ENCODE results near the gene HIVEP2.
A peak's percentile ranks its signal among the peaks of the same experiment; 100 is the strongest.

HIVEP2 gene

GRCh38 chr6:142867355-142867801 is 77.6 kb downstream of the HIVEP2 start:
- no peaks in the 10 kb centered on the region for H3K9me3 Mint-ChIP-seq
- peaks cover 11% of the 10 kb centered on the region for H3K36me3 Mint-ChIP-seq (ENCODE audit: low read depth)
- no peak overlapping the region for H3K27ac Mint-ChIP-seq
- H3K4me3 Mint-ChIP-seq, result no peak overlapping the region
- no peaks in the 10 kb centered on the region for H3K27me3 Mint-ChIP-seq (ENCODE audit: low read depth)
- peaks cover 50% of the 10 kb centered on the region for H3K4me1 Mint-ChIP-seq (ENCODE audit: low read depth)

GRCh38 chr6:142863981-142864380 is 81.0 kb downstream of the HIVEP2 start:
- Mint-ChIP-seq H3K27ac (no peak overlapping the region), H3K36me3 (ENCODE audit: low read depth) (peaks cover 8% of the 10 kb centered on the region), H3K4me1 (ENCODE audit: low read depth) (peaks cover 42% of the 10 kb centered on the region), H3K9me3 (no peaks in the 10 kb centered on the region), H3K4me3 (no peak overlapping the region), H3K27me3 (ENCODE audit: low read depth) (no peaks in the 10 kb centered on the region)

- Mint-ChIP-seq H3K27me3 (ENCODE audit: low read depth) (no peaks in the 10 kb centered on the region), H3K4me1 (ENCODE audit: low read depth) (peaks cover 44% of the 10 kb centered on the region), H3K27ac (no peak overlapping the region), H3K9me3 (no peaks in the 10 kb centered on the region), H3K36me3 (ENCODE audit: low read depth) (peaks cover 10% of the 10 kb centered on the region), H3K4me3 (no peak overlapping the region)
Observed at GRCh38 chr6:142861711-142862110, 83.3 kb downstream of the HIVEP2 start.

GRCh38 chr6:142860498-142860897 is 84.5 kb downstream of the HIVEP2 start:
- peaks cover 51% of the 10 kb centered on the region for H3K4me1 Mint-ChIP-seq (ENCODE audit: low read depth)
- no peaks in the 10 kb centered on the region for H3K9me3 Mint-ChIP-seq
- H3K27ac Mint-ChIP-seq, result no peak overlapping the region
- H3K4me3 Mint-ChIP-seq, result no peak overlapping the region
- no peaks in the 10 kb centered on the region for H3K27me3 Mint-ChIP-seq (ENCODE audit: low read depth)
- H3K36me3 Mint-ChIP-seq (ENCODE audit: low read depth), result peaks cover 8% of the 10 kb centered on the region

- peak overlapping the region; percentile 79 for H3K4me3 Mint-ChIP-seq
- H3K27ac Mint-ChIP-seq, result peak overlapping the region; percentile 95
Observed at GRCh38 chr6:142857796-142858555, 87.0 kb downstream of the HIVEP2 start.

GRCh38 chr6:142857233-142857761 is 87.7 kb downstream of the HIVEP2 start:
- H3K36me3 Mint-ChIP-seq (ENCODE audit: low read depth), result peaks cover 15% of the 10 kb centered on the region

More at GRCh38 chr6:142857796-142858555, 87.0 kb downstream of the HIVEP2 start:
- Mint-ChIP-seq H3K27me3 (ENCODE audit: low read depth) (no peaks in the 10 kb centered on the region), H3K9me3 (no peaks in the 10 kb centered on the region), H3K4me1 (ENCODE audit: low read depth) (peaks cover 70% of the 10 kb centered on the region), H3K36me3 (ENCODE audit: low read depth) (peaks cover 13% of the 10 kb centered on the region)

GRCh38 chr6:142856624-142857232 is 88.2 kb downstream of the HIVEP2 start:
- Mint-ChIP-seq H3K36me3 (ENCODE audit: low read depth) (peaks cover 15% of the 10 kb centered on the region), H3K4me1 (ENCODE audit: low read depth) (peaks cover 79% of the 10 kb centered on the region), H3K27ac (peak overlapping the region; percentile 95), H3K9me3 (no peaks in the 10 kb centered on the region), H3K27me3 (ENCODE audit: low read depth) (no peaks in the 10 kb centered on the region), H3K4me3 (peak overlapping the region; percentile 79)

More at GRCh38 chr6:142857233-142857761, 87.7 kb downstream of the HIVEP2 start:
- H3K27me3 Mint-ChIP-seq (ENCODE audit: low read depth), result no peaks in the 10 kb centered on the region
- peak overlapping the region; percentile 95 for H3K27ac Mint-ChIP-seq
- no peaks in the 10 kb centered on the region for H3K9me3 Mint-ChIP-seq
- peaks cover 76% of the 10 kb centered on the region for H3K4me1 Mint-ChIP-seq (ENCODE audit: low read depth)
- peak overlapping the region; percentile 79 for H3K4me3 Mint-ChIP-seq

GRCh38 chr6:142855893-142856623 is 88.9 kb downstream of the HIVEP2 start:
- Mint-ChIP-seq H3K36me3 (ENCODE audit: low read depth) (peaks cover 15% of the 10 kb centered on the region), H3K27ac (peak overlapping the region; percentile 95), H3K4me3 (peak overlapping the region; percentile 79), H3K27me3 (ENCODE audit: low read depth) (no peaks in the 10 kb centered on the region), H3K9me3 (no peaks in the 10 kb centered on the region), H3K4me1 (ENCODE audit: low read depth) (peaks cover 82% of the 10 kb centered on the region)

GRCh38 chr6:142854589-142855488 is 90.1 kb downstream of the HIVEP2 start:
- no peaks in the 10 kb centered on the region for H3K9me3 Mint-ChIP-seq
- peak overlapping the region; percentile 79 for H3K4me3 Mint-ChIP-seq
- H3K4me1 Mint-ChIP-seq (ENCODE audit: low read depth), result peaks cover 87% of the 10 kb centered on the region
- peaks cover 12% of the 10 kb centered on the region for H3K36me3 Mint-ChIP-seq (ENCODE audit: low read depth)
- peak overlapping the region; percentile 95 for H3K27ac Mint-ChIP-seq
- no peaks in the 10 kb centered on the region for H3K27me3 Mint-ChIP-seq (ENCODE audit: low read depth)

- H3K4me3 Mint-ChIP-seq, result peak overlapping the region; percentile 35
- H3K9me3 Mint-ChIP-seq, result no peaks in the 10 kb centered on the region
- no peaks in the 10 kb centered on the region for H3K27me3 Mint-ChIP-seq (ENCODE audit: low read depth)
- H3K4me1 Mint-ChIP-seq (ENCODE audit: low read depth), result peaks cover 89% of the 10 kb centered on the region
- H3K36me3 Mint-ChIP-seq (ENCODE audit: low read depth), result peaks cover 11% of the 10 kb centered on the region
- H3K27ac Mint-ChIP-seq, result peak overlapping the region; percentile 49
Observed at GRCh38 chr6:142853244-142854180, 91.5 kb downstream of the HIVEP2 start.

GRCh38 chr6:142851601-142852000 is 93.4 kb downstream of the HIVEP2 start:
- Mint-ChIP-seq H3K27ac (peak overlapping the region; percentile 80), H3K4me3 (peak overlapping the region; percentile 10), H3K36me3 (ENCODE audit: low read depth) (peaks cover 11% of the 10 kb centered on the region)

GRCh38 chr6:142850679-142851423 is 94.1 kb downstream of the HIVEP2 start:
- Mint-ChIP-seq H3K9me3 (no peaks in the 10 kb centered on the region), H3K36me3 (ENCODE audit: low read depth) (peaks cover 11% of the 10 kb centered on the region), H3K27me3 (ENCODE audit: low read depth) (no peaks in the 10 kb centered on the region), H3K27ac (peak overlapping the region; percentile 80), H3K4me1 (ENCODE audit: low read depth) (peaks cover 84% of the 10 kb centered on the region), H3K4me3 (peak overlapping the region; percentile 32)

More at GRCh38 chr6:142851601-142852000, 93.4 kb downstream of the HIVEP2 start:
- Mint-ChIP-seq H3K27me3 (ENCODE audit: low read depth) (no peaks in the 10 kb centered on the region), H3K9me3 (no peaks in the 10 kb centered on the region), H3K4me1 (ENCODE audit: low read depth) (peaks cover 84% of the 10 kb centered on the region)
